Activated CD8-positive, alpha-beta memory T cell treated with anti-CD3 and anti-CD28 coated beads for 48 hours (primary cell): ENCODE results near the gene RMC1.
"Not testable (repeated sequence)": the region's sequence is repeated elsewhere in the genome, so short reads cannot be mapped to it uniquely, and the experiment has no call there.

Experiments
- DNase-seq, 3 experiments: peaks; one replicate each; pipeline ENCODE4 v3.0.0-alpha.2; 2020; ENCODE audit warnings: low read depth in 2 of 3, low spot score in 2 of 3

The RMC1 gene

DNA sequence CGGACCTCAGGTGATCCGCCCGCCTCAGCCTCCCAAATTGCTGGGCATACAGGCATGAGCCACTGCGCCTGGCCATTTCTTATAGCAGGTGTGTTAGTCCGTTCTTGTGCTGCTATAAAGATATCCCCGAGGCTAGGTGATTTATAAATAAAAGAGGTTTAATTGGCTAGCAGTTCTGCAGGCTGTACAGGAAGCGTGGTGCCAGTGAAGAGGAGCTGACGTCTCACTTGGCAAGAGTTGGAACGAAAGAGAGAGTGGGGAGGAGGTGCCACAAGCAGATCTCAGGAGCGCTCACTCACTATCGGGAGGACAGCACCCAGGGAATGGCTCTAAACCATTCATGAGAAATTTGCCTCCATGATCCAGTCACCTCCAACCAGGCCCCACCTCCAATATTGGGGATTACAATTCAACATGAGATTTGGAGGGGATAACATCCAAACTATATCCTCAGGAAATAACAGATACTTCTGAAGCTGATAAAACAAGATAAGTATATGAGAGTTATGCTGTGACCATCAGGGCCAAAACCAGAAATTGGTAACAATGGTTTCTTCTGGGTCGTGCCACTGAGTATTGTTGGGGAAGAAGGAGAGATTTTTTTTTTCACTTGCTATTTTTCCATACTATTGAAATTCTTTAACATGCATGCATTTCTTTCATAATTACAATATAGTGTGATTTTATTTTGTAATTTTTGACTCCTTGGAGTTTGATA lies 7.4 kb upstream of the RMC1 start:
- no peak for DNase-seq

DNA sequence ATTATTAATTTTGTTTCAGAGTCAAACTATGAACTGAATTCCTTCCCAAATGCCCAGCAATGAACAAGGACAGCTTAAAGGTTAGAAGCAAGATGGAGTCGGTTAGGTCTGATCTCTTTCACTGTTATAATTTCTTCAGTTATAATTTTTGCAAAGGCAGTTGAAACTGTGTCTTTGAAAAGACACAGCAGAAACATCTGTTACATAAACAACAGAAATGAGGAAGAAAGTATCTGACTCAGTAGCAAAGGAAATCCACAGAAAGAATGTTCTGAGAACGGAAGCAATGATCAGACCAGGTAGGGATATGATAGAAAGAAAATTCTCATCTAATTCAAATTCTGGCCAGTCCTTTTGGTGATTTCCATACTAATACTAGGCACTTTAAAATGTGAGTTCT lies 5.2 kb upstream of the RMC1 start:
- DNase-seq = no peak

DNA sequence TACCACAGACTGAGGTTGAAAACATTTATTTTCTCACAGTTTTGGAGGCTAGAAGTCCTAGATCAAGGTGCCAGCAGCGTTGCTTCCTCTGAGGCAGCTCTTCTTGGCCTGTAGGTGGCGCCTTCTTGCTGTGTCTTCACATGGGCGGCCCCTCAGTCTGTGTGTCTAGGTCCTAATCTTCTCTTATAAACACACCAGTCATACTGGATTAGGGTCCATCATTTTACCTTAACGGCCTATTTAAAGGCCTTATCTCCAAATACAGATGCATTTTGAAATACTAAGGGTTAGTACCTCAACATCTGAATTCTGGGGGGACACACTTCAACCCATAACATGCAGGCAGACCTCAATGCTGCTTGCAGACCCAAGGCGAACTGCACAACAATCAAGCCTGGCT lies 4.4 kb upstream of the RMC1 start:
- peak in 1 of 3 experiments; percentile 23 for DNase-seq

DNA sequence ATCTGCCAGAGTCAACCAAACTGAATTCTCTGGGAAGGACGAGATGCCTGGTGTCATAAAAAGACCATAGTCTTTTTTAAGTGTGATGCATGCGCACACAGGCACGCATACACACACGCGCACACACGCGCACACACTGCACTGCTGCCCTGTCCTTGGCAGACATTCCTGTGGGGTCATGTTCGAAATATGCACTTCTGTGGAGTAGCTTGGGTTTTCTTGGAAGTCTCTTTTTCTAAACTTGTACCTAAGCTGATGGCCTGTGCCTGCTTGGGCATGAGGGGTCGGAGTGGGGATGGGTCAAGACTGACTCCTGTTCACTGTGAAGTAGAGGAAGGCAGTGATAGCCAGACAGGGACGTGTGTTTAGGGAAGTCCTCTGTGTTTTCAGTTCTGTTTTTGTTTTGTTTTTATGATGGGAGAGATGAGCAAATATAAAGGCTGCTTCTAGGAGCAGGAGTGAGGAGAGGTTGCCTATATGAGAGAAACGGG lies 4.0 kb upstream of the RMC1 start:
- no peak for DNase-seq

DNA sequence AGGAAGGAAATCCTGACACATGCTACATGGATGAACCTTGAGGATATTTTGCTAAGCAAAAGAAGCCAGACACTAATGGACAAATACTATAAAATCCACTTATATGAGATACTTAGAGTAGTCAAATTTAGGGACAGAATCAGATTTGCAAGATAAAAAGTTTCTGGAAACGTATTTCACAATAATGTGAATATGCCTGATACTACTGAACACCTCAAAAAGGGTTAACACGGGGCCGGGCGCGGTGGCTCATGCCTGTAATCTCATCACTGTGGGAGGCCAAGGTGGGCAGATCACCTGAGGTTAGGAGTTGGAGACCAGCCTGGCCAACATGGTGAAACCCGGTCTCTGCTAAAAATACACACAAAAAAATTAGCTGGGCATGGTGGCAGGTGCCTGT lies 1.7 kb upstream of the RMC1 start:
- no peak for DNase-seq

DNA sequence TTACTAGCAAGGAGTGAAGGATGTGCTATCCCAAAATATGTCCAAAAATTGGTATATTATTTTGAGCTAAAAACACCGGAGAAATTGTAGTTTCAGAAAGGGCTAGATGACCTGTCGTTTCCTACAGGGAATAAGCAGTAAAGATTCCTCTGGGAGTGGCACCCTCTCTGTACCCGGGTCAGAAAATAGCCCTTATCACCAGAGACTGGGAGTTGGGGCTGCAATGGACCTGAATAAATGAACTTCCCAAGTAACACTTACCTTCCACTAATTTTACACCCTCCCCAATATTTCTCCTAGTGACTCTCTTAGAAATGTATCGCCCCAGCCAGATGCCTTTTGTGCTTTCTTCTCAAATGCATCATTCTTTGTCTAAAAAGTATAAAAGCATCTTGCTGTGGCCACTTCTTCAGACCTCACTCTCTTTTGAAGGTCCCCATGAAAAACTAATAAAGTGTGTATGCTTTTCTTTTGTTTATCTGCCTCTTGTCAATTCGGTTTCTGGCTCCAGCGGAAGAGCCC lies 734 bp upstream of the RMC1 start:
- no peak for DNase-seq

DNA sequence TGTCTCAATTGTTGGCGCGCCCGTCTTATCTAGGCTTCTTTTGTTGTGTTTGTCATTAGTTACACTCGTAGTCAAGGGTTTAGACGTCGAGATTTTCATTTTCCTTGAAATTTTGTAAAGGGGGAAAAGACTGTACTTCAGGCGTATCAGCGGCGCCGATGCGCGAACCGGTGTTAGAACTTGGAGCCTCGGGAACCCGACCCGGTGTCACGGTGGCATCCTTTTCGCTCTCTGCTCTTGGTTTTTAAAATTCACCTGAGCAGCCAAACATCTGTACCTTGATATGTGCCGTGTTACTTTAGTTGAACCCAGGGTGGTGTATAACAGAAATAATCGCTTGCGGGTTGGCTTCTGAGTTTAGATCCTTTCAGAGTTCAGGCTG lies 643 bp downstream of the RMC1 start:
- DNase-seq = no peak

DNA sequence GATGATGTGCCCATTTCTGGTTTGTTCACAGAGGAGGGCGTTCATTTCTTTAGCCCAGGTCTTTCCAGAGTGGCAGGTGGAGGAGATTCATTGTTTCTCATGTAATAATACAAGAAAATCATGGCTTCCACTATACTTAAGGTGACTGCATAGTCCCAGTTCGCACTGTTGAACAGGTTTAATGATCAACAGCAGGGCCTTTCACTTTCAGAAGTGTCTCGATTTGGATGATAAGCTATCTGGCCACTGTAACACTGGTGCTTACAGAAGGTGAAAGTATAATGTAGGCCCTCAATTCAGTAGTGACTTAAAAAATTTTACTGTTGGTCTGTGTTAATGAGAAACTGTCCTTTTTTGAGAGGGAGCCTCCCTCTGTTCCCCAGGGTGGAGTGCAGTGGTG lies 1.4 kb downstream of the RMC1 start:
- no peak for DNase-seq

DNA sequence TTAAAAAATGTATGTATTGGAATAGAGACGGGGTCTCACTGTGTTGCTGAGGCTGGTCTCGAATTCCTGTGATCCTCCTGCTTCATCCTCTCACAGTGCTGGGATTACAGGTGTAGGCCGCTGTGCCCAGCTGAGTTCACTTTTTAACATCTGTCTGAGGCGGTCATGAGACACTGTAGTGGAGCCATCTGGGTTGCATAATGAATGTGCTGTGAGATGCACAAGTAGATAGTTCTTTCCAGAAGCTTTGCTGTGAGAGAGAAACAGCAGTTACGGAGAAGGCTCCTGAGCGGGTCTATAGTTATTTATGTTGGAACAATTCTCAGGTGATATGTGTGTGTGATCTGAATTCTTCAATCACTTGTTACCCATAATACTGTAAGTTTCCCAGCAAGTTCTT lies 3.1 kb downstream of the RMC1 start:
- no peak for DNase-seq

DNA sequence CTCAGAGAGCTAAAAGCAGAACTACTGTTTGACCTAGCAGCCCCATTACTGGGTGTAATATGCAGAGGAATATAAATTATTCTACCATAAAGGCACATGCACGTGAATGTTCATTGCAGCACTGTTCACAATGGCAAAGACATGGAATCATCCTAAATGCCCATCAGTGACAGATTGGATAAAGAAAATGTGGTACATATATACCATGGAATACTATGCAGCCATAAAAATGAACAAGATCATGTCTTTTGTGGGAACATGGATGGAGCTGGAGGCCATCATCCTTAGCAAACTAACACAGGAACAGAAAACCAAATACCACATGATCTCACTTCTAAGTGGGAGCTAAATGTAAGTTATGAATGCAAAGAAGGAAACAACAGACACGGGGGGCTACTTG lies 7.6 kb downstream of the RMC1 start:
- DNase-seq = not testable (repeated sequence)

DNA sequence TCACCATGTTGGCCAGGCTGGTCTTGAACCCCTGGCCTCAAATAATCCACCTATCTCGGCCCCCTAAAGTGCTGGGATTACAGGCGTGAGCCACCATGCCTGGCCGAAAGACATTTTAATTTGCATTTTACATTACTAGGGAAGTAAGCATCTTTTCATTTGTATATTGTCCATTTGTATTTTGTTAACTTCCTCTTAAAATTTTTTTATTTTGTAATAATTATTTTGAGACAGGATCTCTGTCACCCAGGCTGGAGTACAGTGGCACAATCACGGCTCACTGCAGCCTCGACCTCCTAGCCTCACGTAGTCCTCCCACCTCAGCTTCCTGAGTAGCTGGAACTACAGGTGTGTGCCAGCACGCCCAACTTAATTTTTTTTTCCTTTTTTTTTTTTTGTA lies 8.9 kb downstream of the RMC1 start:
- DNase-seq = not testable (repeated sequence)

DNA sequence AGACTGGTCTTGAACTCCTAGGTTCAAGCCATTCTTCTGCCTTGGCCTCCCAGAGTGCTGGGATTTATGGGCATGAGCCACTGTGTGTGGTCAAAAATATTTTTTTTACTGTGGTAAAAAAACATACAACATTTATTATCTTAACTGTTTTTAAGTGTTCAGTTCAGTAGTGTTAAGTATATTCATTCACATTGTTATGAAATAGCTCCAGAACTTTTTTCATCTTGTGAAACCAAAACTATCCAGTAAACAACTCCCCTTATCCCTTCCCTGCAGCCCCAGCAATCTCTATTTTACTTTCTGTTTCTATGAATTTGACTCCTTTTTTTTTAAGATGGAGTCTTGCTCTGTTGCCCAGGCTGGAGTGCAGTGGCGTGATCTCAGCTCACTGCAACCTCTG lies 9.3 kb downstream of the RMC1 start:
- DNase-seq = no peak

DNA sequence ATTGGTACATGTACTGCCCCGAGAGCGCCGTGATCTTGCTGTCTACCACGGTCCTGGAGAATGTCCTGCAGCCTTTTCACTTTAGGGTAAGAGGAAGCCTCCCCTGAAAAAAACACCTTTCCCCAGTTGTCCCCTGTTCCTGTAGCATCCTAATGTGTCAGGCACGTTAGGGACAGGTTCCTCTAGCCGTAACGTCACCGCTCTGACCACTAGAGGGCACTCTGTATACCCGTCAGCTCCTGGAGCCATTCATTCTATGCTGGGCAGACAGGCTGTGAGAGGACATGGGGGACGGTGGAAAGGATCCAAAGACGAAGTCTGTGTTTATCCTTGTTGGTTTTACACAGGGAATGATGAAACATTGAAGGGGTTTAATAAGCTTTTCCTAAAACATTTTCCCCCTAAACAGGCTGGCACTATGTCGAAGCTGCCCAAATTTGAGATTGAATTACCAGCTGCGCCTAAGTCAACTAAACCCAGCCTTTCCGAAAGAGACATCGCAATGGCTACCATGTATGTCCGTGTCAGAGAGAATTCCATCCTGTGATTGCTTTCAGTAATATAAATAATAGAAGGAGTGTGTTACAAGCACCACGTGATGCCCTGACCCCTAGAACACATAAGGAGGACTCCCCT lies 12.7 kb downstream of the RMC1 start:
- DNase-seq = peak; percentile 16 to 49 (median 27)

DNA sequence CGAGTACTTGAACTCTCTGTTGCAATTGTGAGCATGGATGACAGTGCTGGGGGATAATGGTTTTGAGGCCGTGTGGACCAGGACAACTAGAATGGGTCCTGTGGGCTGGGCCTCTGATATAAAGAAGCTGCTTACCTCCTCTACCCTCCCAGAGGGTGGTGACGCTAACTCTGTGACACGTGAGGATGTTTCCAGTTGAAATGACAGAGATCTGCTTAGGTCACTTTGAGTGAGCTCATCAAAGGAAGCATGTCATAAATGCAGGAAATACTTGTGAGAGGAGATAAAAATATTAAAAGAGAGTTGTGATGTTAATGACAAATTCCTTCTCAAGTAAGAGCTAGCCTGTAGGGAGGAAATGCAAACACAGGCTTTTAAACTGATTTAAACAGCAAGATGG lies 16.4 kb downstream of the RMC1 start:
- DNase-seq = no peak

DNA sequence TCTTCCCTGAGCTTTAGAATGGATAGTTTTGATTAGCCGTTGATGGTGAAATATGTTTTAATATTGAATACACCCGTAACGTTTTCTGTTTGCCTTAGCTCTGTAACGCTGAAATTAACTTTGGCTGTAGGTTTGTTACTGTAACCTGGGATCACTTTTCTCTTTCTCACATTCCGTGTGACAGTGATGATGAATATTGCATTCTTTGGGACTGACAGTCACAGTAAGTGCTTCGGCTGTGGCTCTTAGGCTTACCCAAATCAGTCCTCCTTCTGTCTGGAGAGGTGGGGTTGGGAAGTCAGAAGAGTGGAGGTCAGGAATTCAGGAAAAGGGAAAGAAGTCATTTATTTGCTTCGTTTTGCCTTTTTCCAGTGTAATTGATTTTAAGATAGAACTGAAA lies 18.0 kb downstream of the RMC1 start:
- DNase-seq = no peak

DNA sequence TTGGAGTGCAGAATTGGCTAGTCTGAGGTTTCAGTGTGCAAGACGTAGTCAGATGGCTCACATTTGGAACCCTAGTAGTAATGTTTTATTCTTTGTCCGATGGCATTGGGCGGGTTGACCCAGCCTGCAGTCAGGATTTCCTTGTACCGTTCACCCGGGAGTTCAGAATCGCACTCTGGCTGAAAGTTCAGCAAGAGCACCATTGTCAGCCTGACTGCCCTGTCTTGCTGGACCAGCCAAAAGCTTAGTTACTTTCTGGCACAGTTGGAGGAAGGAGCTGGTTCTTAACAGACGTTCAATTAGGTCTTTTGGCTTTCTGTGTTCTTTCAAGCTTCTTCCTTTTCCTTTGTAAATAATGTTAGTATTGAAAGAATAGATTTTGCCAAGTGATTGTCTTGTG lies 18.6 kb downstream of the RMC1 start:
- DNase-seq = no peak

DNA sequence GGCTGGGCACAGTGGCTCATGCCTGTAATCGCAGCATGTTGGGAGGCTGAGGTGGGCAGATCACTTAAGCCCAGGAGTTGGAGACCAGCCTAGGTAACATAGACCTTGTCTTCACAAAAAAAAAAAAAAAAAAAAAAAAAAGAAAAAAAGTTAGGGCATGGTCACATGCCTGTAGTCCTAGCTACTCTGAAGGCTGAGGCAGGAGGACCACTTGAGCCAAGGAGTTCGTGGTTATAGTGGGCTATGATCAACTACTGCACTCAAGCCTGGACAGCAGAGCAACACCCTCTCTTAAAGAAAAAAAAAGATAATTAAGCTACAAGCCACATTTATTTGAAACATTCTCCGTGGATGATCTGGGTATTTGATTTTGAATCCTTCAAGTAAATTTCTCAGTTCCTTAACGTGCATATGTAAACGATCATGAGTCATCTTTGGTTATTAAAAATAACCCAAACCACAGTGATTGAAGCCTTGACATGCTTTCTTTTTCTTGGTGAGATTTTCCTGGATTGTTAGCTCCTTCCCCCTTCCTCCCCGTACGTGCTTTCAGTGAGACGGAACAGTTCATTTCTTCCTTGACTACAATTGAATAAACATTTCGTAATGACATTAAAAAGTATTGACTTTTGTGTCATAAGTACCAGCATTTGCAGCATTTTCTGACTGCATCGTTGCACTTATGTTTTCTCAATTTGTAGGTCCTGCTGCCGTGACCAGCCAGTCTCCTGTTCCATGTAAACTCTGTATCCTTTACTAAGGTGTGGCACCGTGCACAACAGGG lies 20.3 kb downstream of the RMC1 start:
- DNase-seq = no peak

DNA sequence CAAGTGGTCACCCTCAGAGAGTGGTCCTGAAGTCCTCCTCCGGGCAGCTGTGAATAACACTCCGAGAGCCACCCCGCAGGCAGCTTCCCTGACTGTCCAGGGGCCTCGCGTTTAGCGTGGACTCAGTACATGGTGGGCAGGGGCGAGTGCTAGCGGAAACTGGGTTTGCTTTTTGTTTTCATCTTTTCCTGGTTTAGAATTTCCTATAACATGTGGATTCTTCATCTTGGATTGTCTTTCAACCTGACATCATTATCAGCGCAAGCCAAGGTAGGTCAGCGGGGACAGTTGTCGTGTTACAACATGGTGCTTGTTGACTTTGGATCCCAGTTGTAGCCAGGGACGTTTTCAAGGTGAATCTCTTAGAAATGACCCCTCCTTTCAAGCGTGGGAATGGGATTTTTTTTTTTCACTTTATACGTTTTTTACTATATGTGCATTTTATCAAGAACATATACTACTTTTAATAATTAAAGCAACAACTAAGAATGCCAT lies 20.9 kb downstream of the RMC1 start:
- no peak for DNase-seq

DNA sequence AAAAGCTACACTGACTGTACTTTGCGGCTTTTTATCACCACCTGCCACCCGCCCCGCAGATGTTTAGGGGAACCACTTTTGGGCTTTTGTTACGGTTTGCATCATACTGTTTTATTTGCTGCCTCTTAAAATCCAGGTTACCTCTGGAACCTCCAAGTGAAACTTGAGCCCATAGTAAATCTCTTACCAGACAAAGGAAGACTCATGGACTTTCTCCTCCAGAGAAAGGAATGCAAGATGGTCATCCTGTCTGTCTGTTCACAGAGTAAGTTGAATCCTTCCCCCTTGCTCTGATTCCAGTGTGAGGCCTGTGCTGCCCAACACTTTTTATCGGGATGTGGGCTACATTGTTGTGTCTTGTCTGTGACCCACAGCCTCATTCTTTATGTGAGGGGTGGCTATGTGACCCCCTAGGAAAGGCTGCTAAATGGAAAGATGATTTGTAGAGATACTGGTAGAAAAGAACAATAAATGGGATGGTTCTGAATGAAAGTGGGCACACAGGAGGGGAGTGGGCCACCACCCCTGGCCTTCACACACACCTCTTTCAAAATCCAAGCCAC lies 23.3 kb downstream of the RMC1 start:
- DNase-seq = no peak

DNA sequence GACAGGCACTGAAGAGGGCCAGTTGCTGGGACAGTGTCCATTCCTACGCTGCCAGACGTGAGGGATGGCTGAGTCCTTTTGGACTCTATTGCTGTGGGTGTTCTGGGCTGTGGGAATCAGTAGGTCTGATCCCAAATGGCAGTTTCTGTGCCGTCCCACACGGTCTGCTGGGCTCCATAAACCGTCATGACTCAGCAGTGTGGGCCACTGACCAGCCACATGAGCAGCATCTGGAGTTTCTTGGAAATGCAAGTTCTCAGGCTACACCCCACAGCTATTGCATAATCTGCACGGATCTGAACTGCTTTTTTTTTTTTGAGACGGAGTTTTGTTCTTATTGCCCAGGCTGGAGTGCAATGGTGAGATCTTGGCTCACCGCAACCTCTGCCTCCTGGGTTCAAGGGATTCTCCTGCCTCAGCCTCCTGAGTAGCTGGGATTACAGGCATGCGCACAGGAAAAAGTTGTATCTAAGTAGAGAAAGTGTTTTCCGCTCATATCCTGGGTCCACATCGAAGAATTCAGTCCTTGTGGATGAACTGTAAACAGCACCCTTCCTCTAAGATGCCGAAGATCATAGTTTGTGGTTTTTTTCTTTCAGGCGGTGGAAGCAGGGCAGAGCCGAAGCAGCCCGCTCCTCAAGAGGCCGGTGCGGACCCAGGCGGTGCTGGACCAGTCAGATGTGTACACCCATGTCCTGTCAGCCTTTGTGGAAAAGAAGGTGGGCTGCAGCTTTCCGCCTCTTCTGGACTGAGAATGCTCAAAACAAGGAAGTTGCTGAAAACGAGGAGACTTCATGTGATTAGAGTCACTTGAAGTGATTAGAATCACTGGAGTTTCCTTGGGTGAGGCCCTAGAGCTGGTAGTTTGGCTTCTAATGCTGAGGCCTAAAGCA lies 25.5 kb downstream of the RMC1 start:
- no peak for DNase-seq
